Fibroblast of the aortic adventitia (primary cell): Measurements from ENCODE around the gene ALG6. TPM values are rescaled to one million over a fixed set of nuclear protein-coding genes. Genes with fewer than 3 reads are reported as not detected.

ENCODE experiments used
- DNase-seq: peaks from one replicate; pipeline ENCODE4 v3.0.0-alpha.2; 2010; ENCODE audit warnings: low read depth
- H3K4me3 ChIP-seq: 2 replicates; pipeline ENCODE4 v1.5.1; 2011; ENCODE audit warnings: low read depth, mild to moderate bottlenecking, control low read depth, low read length, moderate library complexity
- CTCF ChIP-seq: IDR thresholded peaks from 2 replicates; pipeline ENCODE4 v1.5.1; 2011; ENCODE audit warnings: mild to moderate bottlenecking, low read length, control low read depth, inconsistent platforms; ENCODE audit not compliant: insufficient read depth
- total RNA-seq: library from RNA; depleted of rRNA; stranded (reverse); fragments of >200 nt; gene quantifications from 2 replicates; pipeline ENCODE4 v1.2.3, GENCODE V29; 2012; ENCODE audit warnings: low replicate concordance

ALG6 gene
- total RNA-seq, 1 donor, result 15.5 TPM

- no peak for DNase-seq
- TF ChIP-seq CTCF, result no peak
- no peak overlapping the region for H3K4me3 ChIP-seq
These were observed 7.9 kb upstream of the ALG6 start for GRCh38 chr1:63359561-63359960.

- DNase-seq, result no peak
- no peak overlapping the region for H3K4me3 ChIP-seq
- no peak for TF ChIP-seq CTCF
These were observed 5.4 kb upstream of the ALG6 start for GRCh38 chr1:63362073-63362472.

GRCh38 chr1:63362578-63362977 lies 4.8 kb upstream of the ALG6 start:
- no peak for DNase-seq
- H3K4me3 ChIP-seq, result no peak overlapping the region
- TF ChIP-seq CTCF, result peak; percentile 17

- DNase-seq, result no peak
- H3K4me3 ChIP-seq, result no peak overlapping the region
- no peak for TF ChIP-seq CTCF
These were observed 4.4 kb upstream of the ALG6 start for GRCh38 chr1:63363014-63363413.

- DNase-seq, result no peak
- H3K4me3 ChIP-seq, result peak overlapping the region; percentile 65
- no peak for TF ChIP-seq CTCF
These were observed 566 bp upstream of the ALG6 start for GRCh38 chr1:63366908-63367214.

GRCh38 chr1:63368131-63368530 lies 704 bp downstream of the ALG6 start:
- peak; percentile 17 for DNase-seq
- H3K4me3 ChIP-seq, result peak overlapping the region; percentile 97
- TF ChIP-seq CTCF, result no peak

- no peak for DNase-seq
- no peak for TF ChIP-seq CTCF
These were observed 12.2 kb downstream of the ALG6 start for GRCh38 chr1:63379583-63379982.

More at GRCh38 chr1:63379583-63379982, 12.2 kb downstream of the ALG6 start:
- H3K4me3 ChIP-seq, result no peak overlapping the region
